ENCODE data around the gene ALDH3B2.
"Not testable (repeated sequence)": the region's sequence is repeated elsewhere in the genome, so short reads cannot be mapped to it uniquely, and the experiment has no call there.

GRCh38 chr11:67626131-67626833, 48.1 kb downstream of the ALDH3B2 start:
- TF ChIP-seq CTCF (IDR thresholded peaks at IDR 0.05 in 4 of 5, conservative IDR thresholded peaks at IDR 0.05 in 1 of 5); POLR2A (IDR thresholded peaks at IDR 0.05): not testable (repeated sequence)

Data from gastrocnemius medialis (tissue), 4 donors.